Dendritic cell treated with granulocyte-macrophage colony-stimulating factor and Interleukin-4, amounts not matched to agents 40 ng/mL and 50 ng/mL, for 4 days (primary cell): ENCODE data around the gene PPP6C.
"Not testable (repeated sequence)": the region's sequence is repeated elsewhere in the genome, so short reads cannot be mapped to it uniquely, and the experiment has no call there.

Experiments
- H3K27ac Mint-ChIP-seq: one replicate; pipeline ENCODE4 v1.8.0; 2022; ENCODE audit warnings: mild to moderate bottlenecking, mixed read lengths
- H3K27me3 Mint-ChIP-seq: one replicate; pipeline ENCODE4 v1.8.0; 2022; ENCODE audit warnings: mild to moderate bottlenecking, mixed read lengths
- H3K36me3 Mint-ChIP-seq: one replicate; pipeline ENCODE4 v1.8.0; 2022; ENCODE audit warnings: low read depth, mixed read lengths
- H3K4me1 Mint-ChIP-seq: one replicate; pipeline ENCODE4 v1.8.0; 2022; ENCODE audit warnings: low read depth, mixed read lengths
- H3K4me3 Mint-ChIP-seq: one replicate; pipeline ENCODE4 v1.8.0; 2022; ENCODE audit warnings: mild to moderate bottlenecking, moderate library complexity, mixed read lengths
- H3K9me3 Mint-ChIP-seq: one replicate; pipeline ENCODE4 v1.8.0; 2022; ENCODE audit warnings: mixed read lengths
- intact Hi-C: fragments of 100-400 bp; cut with micrococcal nuclease; formaldehyde crosslinking; loops from one replicate; pipeline ENCODE4 v1.15.0; 2022

Gene PPP6C

GRCh38 chr9:125202846-125203618 lies 13.4 kb upstream of the PPP6C start:
- peaks cover 6% of the 10 kb centered on the region for H3K9me3 Mint-ChIP-seq
- H3K27ac Mint-ChIP-seq: no peak overlapping the region
- no peaks in the 10 kb centered on the region for H3K27me3 Mint-ChIP-seq
- peaks cover 61% of the 10 kb centered on the region for H3K36me3 Mint-ChIP-seq
- no peak overlapping the region for H3K4me3 Mint-ChIP-seq
- peaks cover 22% of the 10 kb centered on the region for H3K4me1 Mint-ChIP-seq
- intact Hi-C loops: no loop called here

- Mint-ChIP-seq H3K27me3 (peaks cover 4% of the 10 kb centered on the region), H3K4me1 (peaks cover 27% of the 10 kb centered on the region), H3K27ac (peak within 1 kb of the TSS; percentile 94), H3K36me3 (peaks cover 35% of the 10 kb centered on the region), H3K9me3 (peaks cover 6% of the 10 kb centered on the region), H3K4me3 (peak within 1 kb of the TSS; percentile 90)
- intact Hi-C loops: loop anchor here (1.0 to 2.0 kb wide), 3 partner anchors 10 to 70 kb away; partner anchors contain the start of gene GAPVD1
Observed at GRCh38 chr9:125200216-125201047, 10.8 kb upstream of the PPP6C start, which contains the start of gene RABEPK. RABEPK (plus strand) TSS chr9:125200542; CDS start chr9:125203014, 2,472 bp downstream.

GRCh38 chr9:125195591-125195990 lies 6.0 kb upstream of the PPP6C start:
- H3K9me3 Mint-ChIP-seq, intact Hi-C loops, H3K27me3 Mint-ChIP-seq, H3K27ac Mint-ChIP-seq, H3K36me3 Mint-ChIP-seq, H3K4me3 Mint-ChIP-seq: not testable (repeated sequence)
- H3K4me1 Mint-ChIP-seq: peaks cover 18% of the 10 kb centered on the region

DNA sequence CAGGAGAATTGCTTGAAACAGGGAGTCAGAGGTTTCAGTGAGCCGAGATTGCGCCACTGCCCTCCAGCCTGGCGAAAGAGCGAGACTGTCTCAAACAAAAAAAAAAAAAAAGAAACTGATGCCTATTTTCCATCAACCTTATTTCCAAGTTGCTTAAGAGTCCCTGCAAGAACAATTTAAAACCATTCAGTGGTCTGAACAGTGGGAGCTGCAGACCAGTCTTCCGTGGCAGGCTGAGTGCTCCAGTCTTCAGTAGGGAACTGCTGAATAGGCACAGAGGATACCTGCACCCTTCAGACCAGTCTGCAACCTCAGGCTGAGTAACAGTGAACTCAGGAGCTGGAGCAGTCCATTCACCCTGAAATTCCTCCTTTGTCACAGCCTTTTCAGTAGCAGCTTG lies 4.9 kb upstream of the PPP6C start:
- H3K27me3 Mint-ChIP-seq, intact Hi-C loops, H3K9me3 Mint-ChIP-seq, H3K36me3 Mint-ChIP-seq, H3K4me3 Mint-ChIP-seq: not testable (repeated sequence)
- peak overlapping the region; percentile 13 for H3K27ac Mint-ChIP-seq
- H3K4me1 Mint-ChIP-seq: peaks cover 14% of the 10 kb centered on the region

- H3K9me3 Mint-ChIP-seq: no peaks in the 10 kb centered on the region
- intact Hi-C loops: loop anchor here (1.0 kb wide), 1 partner anchor 10 kb away; the partner anchor contains the start of gene RABEPK
- H3K36me3 Mint-ChIP-seq: peaks cover 19% of the 10 kb centered on the region
- H3K27ac Mint-ChIP-seq: peak overlapping the region; percentile 91
- H3K27me3 Mint-ChIP-seq: no peaks in the 10 kb centered on the region
- peak overlapping the region; percentile 91 for H3K4me3 Mint-ChIP-seq
- peaks cover 31% of the 10 kb centered on the region for H3K4me1 Mint-ChIP-seq
Observed at GRCh38 chr9:125190361-125190801, 778 bp upstream of the PPP6C start.

DNA sequence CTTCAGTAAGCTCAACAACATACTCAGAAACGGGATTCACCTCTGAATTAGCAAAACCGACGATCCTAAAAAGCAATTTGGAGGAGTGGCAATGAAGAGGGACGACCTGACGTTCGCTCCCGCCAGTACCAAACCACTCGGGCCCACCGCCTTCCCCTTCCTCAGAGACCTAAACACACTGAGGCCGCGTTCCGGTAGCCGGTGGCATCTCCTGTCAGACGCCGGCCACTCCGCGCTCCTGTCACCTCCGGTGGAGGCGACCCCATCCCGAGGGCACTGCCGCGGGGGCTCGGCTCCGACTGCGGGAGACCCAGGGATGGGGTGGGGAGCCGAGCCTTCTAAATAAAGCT lies 617 bp downstream of the PPP6C start:
- H3K9me3 Mint-ChIP-seq: no peaks in the 10 kb centered on the region
- peaks cover 28% of the 10 kb centered on the region for H3K4me1 Mint-ChIP-seq
- peaks cover 30% of the 10 kb centered on the region for H3K36me3 Mint-ChIP-seq
- intact Hi-C loops: loop anchor here (1.0 kb wide), 1 partner anchor 52 kb away; the partner anchor contains the start of gene HSPA5
- H3K27me3 Mint-ChIP-seq: no peaks in the 10 kb centered on the region
- H3K4me3 Mint-ChIP-seq: peak overlapping the region; percentile 91
- peak overlapping the region; percentile 91 for H3K27ac Mint-ChIP-seq

DNA sequence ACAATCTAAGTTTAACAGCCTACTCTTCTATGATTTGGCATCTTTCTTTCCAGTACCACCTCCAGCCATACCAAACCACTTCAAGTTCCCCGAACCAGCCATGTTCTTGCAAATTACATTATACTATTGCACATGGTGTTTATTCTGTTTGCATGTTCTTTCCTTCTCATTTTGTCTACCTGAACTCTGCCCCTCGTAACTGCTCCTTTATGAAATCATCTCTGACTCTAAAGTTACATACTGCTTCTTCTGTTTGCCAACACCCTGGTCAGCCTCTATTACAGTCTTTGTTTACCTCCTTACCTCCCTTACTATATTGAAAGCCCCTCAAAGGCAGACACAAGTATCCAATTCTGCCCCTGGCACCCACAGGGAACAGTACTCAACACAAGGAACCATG lies 6.0 kb downstream of the PPP6C start:
- H3K27ac Mint-ChIP-seq: no peak overlapping the region
- no peak overlapping the region for H3K4me3 Mint-ChIP-seq
- no peaks in the 10 kb centered on the region for H3K27me3 Mint-ChIP-seq
- intact Hi-C loops: no loop called here
- H3K9me3 Mint-ChIP-seq: no peaks in the 10 kb centered on the region
- H3K4me1 Mint-ChIP-seq: peaks cover 55% of the 10 kb centered on the region
- peaks cover 23% of the 10 kb centered on the region for H3K36me3 Mint-ChIP-seq

GRCh38 chr9:125183054-125183453 lies 6.5 kb downstream of the PPP6C start:
- Mint-ChIP-seq H3K27ac (no peak overlapping the region), H3K4me1 (peaks cover 50% of the 10 kb centered on the region), H3K4me3 (no peak overlapping the region), H3K36me3 (peaks cover 25% of the 10 kb centered on the region), H3K9me3 (no peaks in the 10 kb centered on the region), H3K27me3 (no peaks in the 10 kb centered on the region)
- intact Hi-C loops: no loop called here

- H3K4me3 Mint-ChIP-seq, H3K9me3 Mint-ChIP-seq, H3K27ac Mint-ChIP-seq, H3K27me3 Mint-ChIP-seq, intact Hi-C loops: not testable (repeated sequence)
- Mint-ChIP-seq H3K4me1 (peaks cover 38% of the 10 kb centered on the region), H3K36me3 (peaks cover 34% of the 10 kb centered on the region)
Observed at GRCh38 chr9:125181756-125182155, 7.8 kb downstream of the PPP6C start.

GRCh38 chr9:125180876-125181275 lies 8.7 kb downstream of the PPP6C start:
- Mint-ChIP-seq H3K9me3 (no peaks in the 10 kb centered on the region), H3K4me3 (no peak overlapping the region), H3K27me3 (no peaks in the 10 kb centered on the region), H3K27ac (no peak overlapping the region), H3K4me1 (peaks cover 43% of the 10 kb centered on the region), H3K36me3 (peaks cover 39% of the 10 kb centered on the region)
- intact Hi-C loops: no loop called here

DNA sequence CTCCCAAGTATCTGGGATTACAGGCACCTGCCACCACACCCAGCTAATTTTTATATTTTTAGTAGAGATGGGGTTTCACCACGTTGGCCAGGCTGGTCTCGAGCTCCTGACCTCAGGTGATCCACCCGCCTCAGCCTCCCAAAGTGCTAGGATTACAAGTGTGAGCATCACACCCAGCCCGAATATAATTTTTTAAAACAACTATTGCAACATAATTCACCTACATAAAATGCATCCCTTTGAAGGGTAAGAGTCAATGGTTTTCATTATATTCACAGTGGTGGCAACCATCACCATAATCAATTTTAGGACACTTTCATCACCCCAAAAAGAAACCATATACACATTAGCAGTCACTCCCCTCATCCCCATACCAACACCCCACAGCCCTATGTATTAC lies 9.8 kb downstream of the PPP6C start:
- H3K9me3 Mint-ChIP-seq, H3K27me3 Mint-ChIP-seq, intact Hi-C loops, H3K4me3 Mint-ChIP-seq, H3K27ac Mint-ChIP-seq: not testable (repeated sequence)
- Mint-ChIP-seq H3K36me3 (peaks cover 35% of the 10 kb centered on the region), H3K4me1 (peaks cover 33% of the 10 kb centered on the region)

- intact Hi-C loops: no loop called here
- H3K27ac Mint-ChIP-seq: no peak overlapping the region
- H3K36me3 Mint-ChIP-seq: peaks cover 28% of the 10 kb centered on the region
- no peaks in the 10 kb centered on the region for H3K27me3 Mint-ChIP-seq
- no peak overlapping the region for H3K4me3 Mint-ChIP-seq
- peaks cover 23% of the 10 kb centered on the region for H3K4me1 Mint-ChIP-seq
- no peaks in the 10 kb centered on the region for H3K9me3 Mint-ChIP-seq
Observed at GRCh38 chr9:125177888-125178287, 11.7 kb downstream of the PPP6C start.

DNA sequence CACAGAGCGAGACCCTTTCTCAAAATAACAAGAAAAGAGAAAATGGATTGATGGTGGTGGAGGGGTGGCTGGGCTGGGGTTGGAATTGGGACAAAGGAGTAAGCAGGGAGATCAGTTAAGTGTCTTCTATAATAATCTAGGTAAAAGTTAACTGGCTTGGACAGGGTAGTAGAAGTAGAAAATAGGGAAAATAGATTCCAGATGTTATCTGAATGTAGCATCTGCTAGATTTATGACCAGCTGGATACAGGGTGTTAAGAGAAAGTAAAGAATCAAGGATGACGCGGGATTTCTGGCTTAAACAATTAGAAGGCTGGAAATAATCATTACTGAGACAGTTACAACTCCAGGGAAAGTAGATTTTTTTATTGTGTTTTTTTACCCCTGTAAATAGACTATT lies 13.0 kb downstream of the PPP6C start:
- H3K9me3 Mint-ChIP-seq: no peaks in the 10 kb centered on the region
- peaks cover 30% of the 10 kb centered on the region for H3K36me3 Mint-ChIP-seq
- H3K4me1 Mint-ChIP-seq: peaks cover 23% of the 10 kb centered on the region
- intact Hi-C loops: no loop called here
- no peaks in the 10 kb centered on the region for H3K27me3 Mint-ChIP-seq
- H3K27ac Mint-ChIP-seq: no peak overlapping the region
- no peak overlapping the region for H3K4me3 Mint-ChIP-seq

- Mint-ChIP-seq H3K36me3 (peaks cover 62% of the 10 kb centered on the region), H3K4me1 (peaks cover 15% of the 10 kb centered on the region), H3K9me3 (no peaks in the 10 kb centered on the region), H3K4me3 (peak overlapping the region; percentile 21), H3K27ac (peak overlapping the region; percentile 69), H3K27me3 (no peaks in the 10 kb centered on the region)
- intact Hi-C loops: no loop called here
Observed at GRCh38 chr9:125172031-125172755, 17.4 kb downstream of the PPP6C start.
